ENCODE data around the gene ZNF618. TPM values are rescaled to one million over a fixed set of nuclear protein-coding genes. Genes with fewer than 3 reads are reported as not detected.

The ZNF618 gene
- polyA plus RNA-seq, 1 of the 3 experiments (the other 2 are of a cell fraction), result 6.2 TPM

DNA sequence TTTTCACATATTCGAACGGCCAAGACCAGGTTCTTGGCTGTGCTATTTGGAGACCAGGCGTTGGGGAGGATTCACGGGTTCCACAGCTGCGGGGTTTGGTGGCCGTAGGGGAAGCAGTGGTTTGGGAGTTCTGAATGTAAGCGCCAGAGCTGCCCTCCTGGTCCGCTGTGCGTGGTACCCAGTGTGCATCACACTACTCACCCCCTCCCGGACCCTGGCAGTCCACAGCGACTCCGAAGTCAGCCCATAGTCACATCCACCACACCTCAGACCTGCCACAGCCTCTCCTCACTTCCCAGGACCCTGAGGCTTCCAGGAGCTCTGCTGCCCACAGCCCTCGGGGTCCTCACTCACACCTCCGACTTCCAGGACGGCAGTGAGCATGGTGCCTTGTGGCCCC, 175.2 kb downstream of the ZNF618 start (continued):
- TF ChIP-seq, protein P1, sequence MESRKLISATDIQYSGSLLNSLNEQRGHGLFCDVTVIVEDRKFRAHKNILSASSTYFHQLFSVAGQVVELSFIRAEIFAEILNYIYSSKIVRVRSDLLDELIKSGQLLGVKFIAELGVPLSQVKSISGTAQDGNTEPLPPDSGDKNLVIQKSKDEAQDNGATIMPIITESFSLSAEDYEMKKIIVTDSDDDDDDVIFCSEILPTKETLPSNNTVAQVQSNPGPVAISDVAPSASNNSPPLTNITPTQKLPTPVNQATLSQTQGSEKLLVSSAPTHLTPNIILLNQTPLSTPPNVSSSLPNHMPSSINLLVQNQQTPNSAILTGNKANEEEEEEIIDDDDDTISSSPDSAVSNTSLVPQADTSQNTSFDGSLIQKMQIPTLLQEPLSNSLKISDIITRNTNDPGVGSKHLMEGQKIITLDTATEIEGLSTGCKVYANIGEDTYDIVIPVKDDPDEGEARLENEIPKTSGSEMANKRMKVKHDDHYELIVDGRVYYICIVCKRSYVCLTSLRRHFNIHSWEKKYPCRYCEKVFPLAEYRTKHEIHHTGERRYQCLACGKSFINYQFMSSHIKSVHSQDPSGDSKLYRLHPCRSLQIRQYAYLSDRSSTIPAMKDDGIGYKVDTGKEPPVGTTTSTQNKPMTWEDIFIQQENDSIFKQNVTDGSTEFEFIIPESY (IDR thresholded peaks at IDR 0.05; ENCODE audit: borderline replicate concordance, low read depth), result no peak
- TF ChIP-seq, protein P2, sequence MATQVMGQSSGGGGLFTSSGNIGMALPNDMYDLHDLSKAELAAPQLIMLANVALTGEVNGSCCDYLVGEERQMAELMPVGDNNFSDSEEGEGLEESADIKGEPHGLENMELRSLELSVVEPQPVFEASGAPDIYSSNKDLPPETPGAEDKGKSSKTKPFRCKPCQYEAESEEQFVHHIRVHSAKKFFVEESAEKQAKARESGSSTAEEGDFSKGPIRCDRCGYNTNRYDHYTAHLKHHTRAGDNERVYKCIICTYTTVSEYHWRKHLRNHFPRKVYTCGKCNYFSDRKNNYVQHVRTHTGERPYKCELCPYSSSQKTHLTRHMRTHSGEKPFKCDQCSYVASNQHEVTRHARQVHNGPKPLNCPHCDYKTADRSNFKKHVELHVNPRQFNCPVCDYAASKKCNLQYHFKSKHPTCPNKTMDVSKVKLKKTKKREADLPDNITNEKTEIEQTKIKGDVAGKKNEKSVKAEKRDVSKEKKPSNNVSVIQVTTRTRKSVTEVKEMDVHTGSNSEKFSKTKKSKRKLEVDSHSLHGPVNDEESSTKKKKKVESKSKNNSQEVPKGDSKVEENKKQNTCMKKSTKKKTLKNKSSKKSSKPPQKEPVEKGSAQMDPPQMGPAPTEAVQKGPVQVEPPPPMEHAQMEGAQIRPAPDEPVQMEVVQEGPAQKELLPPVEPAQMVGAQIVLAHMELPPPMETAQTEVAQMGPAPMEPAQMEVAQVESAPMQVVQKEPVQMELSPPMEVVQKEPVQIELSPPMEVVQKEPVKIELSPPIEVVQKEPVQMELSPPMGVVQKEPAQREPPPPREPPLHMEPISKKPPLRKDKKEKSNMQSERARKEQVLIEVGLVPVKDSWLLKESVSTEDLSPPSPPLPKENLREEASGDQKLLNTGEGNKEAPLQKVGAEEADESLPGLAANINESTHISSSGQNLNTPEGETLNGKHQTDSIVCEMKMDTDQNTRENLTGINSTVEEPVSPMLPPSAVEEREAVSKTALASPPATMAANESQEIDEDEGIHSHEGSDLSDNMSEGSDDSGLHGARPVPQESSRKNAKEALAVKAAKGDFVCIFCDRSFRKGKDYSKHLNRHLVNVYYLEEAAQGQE (IDR thresholded peaks at IDR 0.05; ENCODE audit: low read depth, low read length), result no peak
- TF ChIP-seq CHD2 (IDR thresholded peaks at IDR 0.05; ENCODE audit: low read length, partially characterized antibody) (no peak), TAF1 (IDR thresholded peaks at IDR 0.05; ENCODE audit: borderline replicate concordance, low read depth, low read length) (no peak)

DNA sequence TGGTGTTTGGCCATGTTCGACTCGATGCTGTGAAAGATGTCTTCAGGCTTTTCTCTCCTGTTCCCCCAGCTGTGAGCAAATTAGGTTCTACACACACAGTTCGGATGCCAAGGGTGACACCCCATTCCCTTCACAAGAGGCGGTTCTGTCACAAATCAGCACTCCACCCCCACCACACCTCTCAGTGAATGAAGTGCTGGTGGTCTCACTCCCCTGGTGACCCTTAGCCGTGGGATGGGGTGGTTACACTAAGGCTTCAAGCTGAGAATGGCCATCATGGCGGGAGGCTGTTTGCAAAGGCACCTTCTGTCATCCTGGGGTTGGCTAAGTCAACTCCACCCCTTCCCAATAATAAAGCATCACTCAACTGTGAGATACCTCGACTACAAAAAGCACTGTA, 175.6 kb downstream of the ZNF618 start:
- WGBS (ENCODE audit: low lambda C conversion rate), result 73% methylated on average over 5 of the region's 7 CpGs
- H3K79me2 ChIP-seq (ENCODE audit: insufficient read depth), result no peaks in the 10 kb centered on the region
- no peaks in the 10 kb centered on the region for H3K9me2 ChIP-seq
- ChIA-PET POLR2A (no interaction called here), CTCF (interaction anchor here (1.0 kb wide), 1 partner anchor 393 kb away, joined by 3 read pairs; no protein-coding TSS in a partner anchor)
- H2AFZ ChIP-seq (ENCODE audit: low read depth), result no peak overlapping the region
- TF ChIP-seq TCF12 (IDR thresholded peaks at IDR 0.05), result no peak
- TF ChIP-seq GABPA (IDR thresholded peaks at IDR 0.05; ENCODE audit: low read depth), result no peak
- TF ChIP-seq SMC3 (IDR thresholded peaks at IDR 0.05; ENCODE audit: low read depth, low read length), result no peak
- TF ChIP-seq, protein P3, sequence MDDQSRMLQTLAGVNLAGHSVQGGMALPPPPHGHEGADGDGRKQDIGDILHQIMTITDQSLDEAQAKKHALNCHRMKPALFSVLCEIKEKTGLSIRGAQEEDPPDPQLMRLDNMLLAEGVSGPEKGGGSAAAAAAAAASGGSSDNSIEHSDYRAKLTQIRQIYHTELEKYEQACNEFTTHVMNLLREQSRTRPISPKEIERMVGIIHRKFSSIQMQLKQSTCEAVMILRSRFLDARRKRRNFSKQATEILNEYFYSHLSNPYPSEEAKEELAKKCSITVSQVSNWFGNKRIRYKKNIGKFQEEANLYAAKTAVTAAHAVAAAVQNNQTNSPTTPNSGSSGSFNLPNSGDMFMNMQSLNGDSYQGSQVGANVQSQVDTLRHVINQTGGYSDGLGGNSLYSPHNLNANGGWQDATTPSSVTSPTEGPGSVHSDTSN (IDR thresholded peaks at IDR 0.05), result no peak
- TF ChIP-seq, protein P4, sequence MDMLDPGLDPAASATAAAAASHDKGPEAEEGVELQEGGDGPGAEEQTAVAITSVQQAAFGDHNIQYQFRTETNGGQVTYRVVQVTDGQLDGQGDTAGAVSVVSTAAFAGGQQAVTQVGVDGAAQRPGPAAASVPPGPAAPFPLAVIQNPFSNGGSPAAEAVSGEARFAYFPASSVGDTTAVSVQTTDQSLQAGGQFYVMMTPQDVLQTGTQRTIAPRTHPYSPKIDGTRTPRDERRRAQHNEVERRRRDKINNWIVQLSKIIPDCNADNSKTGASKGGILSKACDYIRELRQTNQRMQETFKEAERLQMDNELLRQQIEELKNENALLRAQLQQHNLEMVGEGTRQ (IDR thresholded peaks at IDR 0.05; ENCODE audit: borderline replicate concordance, low read depth, low read length), result no peak
- TF ChIP-seq RAD21 (IDR thresholded peaks at IDR 0.05; ENCODE audit: low read length), result no peak
- TF ChIP-seq MXI1 (IDR thresholded peaks at IDR 0.05; ENCODE audit: low read depth, low read length), result no peak
- no peak for TF ChIP-seq RCOR1 (IDR thresholded peaks at IDR 0.05; ENCODE audit: low read length)
- TF ChIP-seq, protein P5, sequence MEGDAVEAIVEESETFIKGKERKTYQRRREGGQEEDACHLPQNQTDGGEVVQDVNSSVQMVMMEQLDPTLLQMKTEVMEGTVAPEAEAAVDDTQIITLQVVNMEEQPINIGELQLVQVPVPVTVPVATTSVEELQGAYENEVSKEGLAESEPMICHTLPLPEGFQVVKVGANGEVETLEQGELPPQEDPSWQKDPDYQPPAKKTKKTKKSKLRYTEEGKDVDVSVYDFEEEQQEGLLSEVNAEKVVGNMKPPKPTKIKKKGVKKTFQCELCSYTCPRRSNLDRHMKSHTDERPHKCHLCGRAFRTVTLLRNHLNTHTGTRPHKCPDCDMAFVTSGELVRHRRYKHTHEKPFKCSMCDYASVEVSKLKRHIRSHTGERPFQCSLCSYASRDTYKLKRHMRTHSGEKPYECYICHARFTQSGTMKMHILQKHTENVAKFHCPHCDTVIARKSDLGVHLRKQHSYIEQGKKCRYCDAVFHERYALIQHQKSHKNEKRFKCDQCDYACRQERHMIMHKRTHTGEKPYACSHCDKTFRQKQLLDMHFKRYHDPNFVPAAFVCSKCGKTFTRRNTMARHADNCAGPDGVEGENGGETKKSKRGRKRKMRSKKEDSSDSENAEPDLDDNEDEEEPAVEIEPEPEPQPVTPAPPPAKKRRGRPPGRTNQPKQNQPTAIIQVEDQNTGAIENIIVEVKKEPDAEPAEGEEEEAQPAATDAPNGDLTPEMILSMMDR (IDR thresholded peaks at IDR 0.05), result no peak
- TF ChIP-seq EZH2phosphoT487 (IDR thresholded peaks at IDR 0.05; ENCODE audit: borderline replicate concordance, low read depth), result no peak
- TF ChIP-seq TAF1 (IDR thresholded peaks at IDR 0.05; ENCODE audit: borderline replicate concordance, low read depth, low read length), result no peak
- TF ChIP-seq SIN3A (IDR thresholded peaks at IDR 0.05; ENCODE audit: borderline replicate concordance, low read depth, low read length), result no peak
- no peak for TF ChIP-seq MEF2A (IDR thresholded peaks at IDR 0.05; ENCODE audit: borderline replicate concordance, low read depth)
- no peak for TF ChIP-seq FOSL2 (IDR thresholded peaks at IDR 0.05; ENCODE audit: borderline replicate concordance, low read depth)
- TF ChIP-seq ELF1 (IDR thresholded peaks at IDR 0.05), result no peak
- TF ChIP-seq FOXJ3 (CRISPR knock-in tag; IDR thresholded peaks at IDR 0.05), result no peak
- no peak for TF ChIP-seq NFIC (IDR thresholded peaks at IDR 0.05; ENCODE audit: borderline replicate concordance)
- no peak for TF ChIP-seq TEAD4 (IDR thresholded peaks at IDR 0.05; ENCODE audit: borderline replicate concordance, insufficient read depth)
- no peaks in the 10 kb centered on the region for H3F3A ChIP-seq (replicated peaks; ENCODE audit: insufficient read depth)
- H3K4me2 ChIP-seq, result no peak overlapping the region
- H3K4me1 ChIP-seq (ENCODE audit: control insufficient read depth in 1 of 2, insufficient read depth in 2 of 2, low read depth in 1 of 2, low read length in 1 of 2), result no peaks in the 10 kb centered on the region
- H3K9me3 ChIP-seq, result no peaks in the 10 kb centered on the region
- no peak overlapping the region for H3K4me3 ChIP-seq (ENCODE audit: low read depth in 2 of 2, low read length in 1 of 2)
- no peaks in the 10 kb centered on the region for H4K20me1 ChIP-seq (ENCODE audit: insufficient read depth)
- DNase-seq, result no peak
- H3K27me3 ChIP-seq (ENCODE audit: insufficient read depth), result no peaks in the 10 kb centered on the region
- no peak overlapping the region for H3K27ac ChIP-seq (ENCODE audit: low read depth in 2 of 2, low read length in 1 of 2)
- peaks cover 14 to 47% of the 10 kb centered on the region in 2 experiments for H3K36me3 ChIP-seq (replicated peaks in 1 of 2; ENCODE audit: control insufficient read depth in 1 of 2, insufficient read depth in 2 of 2, low read length in 1 of 2)
- H3K9ac ChIP-seq, result no peak overlapping the region
